ENCODE measurements around the gene TCAF1. TPM values are rescaled to one million over a fixed set of nuclear protein-coding genes. Genes with fewer than 3 reads are reported as not detected.

The TCAF1 gene
- total RNA-seq, 1 donor from 2014 or later: 42.6 TPM

DNA sequence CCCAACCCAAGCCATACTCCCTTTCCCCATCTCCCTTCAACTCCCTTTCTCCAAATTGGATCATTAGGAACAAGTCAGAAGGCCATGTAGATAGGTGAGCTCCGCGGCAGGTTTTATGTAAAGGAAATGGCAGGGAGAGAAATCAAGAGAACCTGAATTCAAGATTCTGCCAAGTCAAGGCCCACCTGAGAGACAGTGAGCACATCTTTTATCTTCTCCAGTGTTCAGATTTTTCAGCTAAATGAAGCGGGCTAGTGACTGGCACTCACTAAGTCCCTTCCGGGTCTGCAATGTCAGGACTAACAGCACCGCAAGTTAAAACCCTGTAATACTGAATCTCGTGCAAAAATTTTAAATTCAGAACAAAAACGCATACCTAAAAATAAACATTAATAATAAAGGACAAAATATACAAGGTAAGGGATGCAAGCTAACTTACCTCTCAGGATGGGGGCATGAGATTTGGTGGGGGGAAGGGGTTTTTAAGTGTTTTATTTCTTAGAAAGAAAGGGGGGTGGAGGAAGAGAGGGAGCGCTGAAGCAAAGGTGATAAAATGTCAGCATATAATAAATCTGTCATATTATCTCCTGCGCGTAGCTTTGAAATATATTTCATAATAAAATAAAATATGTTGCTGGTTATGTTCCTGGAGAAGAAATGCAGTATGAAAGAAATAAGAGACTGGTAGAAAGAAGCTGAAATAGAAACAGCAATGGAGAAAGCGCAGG is 17.6 kb downstream of the TCAF1 start:
- Histone ChIP-seq H3K4me1 (peaks cover 4% of the 10 kb centered on the region), H3K27me3 (peaks cover 8% of the 10 kb centered on the region), H3K27ac (no peak overlapping the region), H3K9me3 (no peaks in the 10 kb centered on the region), H3K4me3 (peak overlapping the region; percentile 44), H3K36me3 (no peaks in the 10 kb centered on the region)
- intact Hi-C loops (cut with DNase I): no loop called here
- no peak for TF ChIP-seq CTCF (IDR thresholded peaks at IDR 0.05)
- DNase-seq (no peak), ATAC-seq (no peak)

DNA sequence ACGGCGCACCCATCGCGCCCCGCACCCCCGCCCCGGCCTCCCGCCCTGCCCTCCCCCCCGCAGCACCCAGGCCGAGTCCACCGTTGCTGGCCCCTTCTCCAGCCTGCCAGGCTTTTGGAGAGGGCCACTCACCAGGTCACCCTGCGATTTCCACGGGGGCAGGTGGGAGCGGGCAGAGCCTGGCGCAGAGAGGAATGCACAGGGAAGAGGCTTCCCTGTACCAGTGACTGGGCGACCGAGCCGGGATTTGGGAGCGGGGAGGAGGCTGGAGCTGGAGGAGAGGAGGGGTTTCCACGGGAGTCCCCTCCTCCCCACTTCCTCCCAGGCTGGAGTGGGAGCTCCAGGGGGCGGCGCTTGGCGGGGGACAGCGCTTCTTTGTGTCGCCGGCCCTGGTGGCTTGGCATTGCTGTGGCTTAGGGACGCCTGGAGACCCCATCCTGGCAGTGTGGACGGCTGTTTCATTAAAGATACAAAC is 19.3 kb downstream of the TCAF1 start:
- no peak for TF ChIP-seq CTCF (IDR thresholded peaks at IDR 0.05)
- ATAC-seq: peak; percentile 81
- Histone ChIP-seq H3K4me3 (peak overlapping the region; percentile 52), H3K36me3 (no peaks in the 10 kb centered on the region), H3K27me3 (peaks cover 8% of the 10 kb centered on the region), H3K27ac (peak overlapping the region; percentile 66), H3K9me3 (no peaks in the 10 kb centered on the region), H3K4me1 (peaks cover 4% of the 10 kb centered on the region)
- DNase-seq: peak; percentile 72
- intact Hi-C loops (cut with DNase I): no loop called here

- ATAC-seq: peak; percentile 40
- Histone ChIP-seq H3K9me3 (no peaks in the 10 kb centered on the region), H3K4me1 (peaks cover 4% of the 10 kb centered on the region), H3K4me3 (peak overlapping the region; percentile 52), H3K27me3 (peaks cover 8% of the 10 kb centered on the region), H3K27ac (peak overlapping the region; percentile 66), H3K36me3 (no peaks in the 10 kb centered on the region)
- no peak for DNase-seq
- intact Hi-C loops (cut with DNase I): no loop called here
- no peak for TF ChIP-seq CTCF (IDR thresholded peaks at IDR 0.05)
Observed at GRCh38 chr7:143882020-143882603, 19.9 kb downstream of the TCAF1 start.

DNA sequence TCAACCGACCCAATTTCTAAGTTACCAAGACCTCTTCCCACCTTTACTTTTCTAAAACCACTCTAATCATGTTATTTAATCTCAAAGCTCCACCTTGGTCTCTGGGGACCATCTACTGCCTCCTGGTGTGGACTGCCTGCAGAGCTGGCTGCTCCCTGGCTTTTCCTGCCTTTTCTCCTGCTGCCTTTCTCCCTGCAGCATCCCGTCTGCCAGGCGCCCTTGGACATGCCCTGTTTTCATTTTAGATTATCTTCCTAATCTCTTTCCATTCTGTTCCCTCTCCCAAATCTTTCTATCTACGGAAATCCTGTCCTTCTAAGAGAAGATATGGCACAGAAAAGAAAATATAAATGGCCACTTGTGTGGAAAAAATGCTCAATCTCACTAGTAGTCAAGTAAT is 23.1 kb downstream of the TCAF1 start:
- intact Hi-C loops (cut with DNase I): no loop called here
- H3K9me3 ChIP-seq: no peaks in the 10 kb centered on the region
- no peaks in the 10 kb centered on the region for H3K27me3 ChIP-seq
- H3K4me3 ChIP-seq: no peak overlapping the region
- TF ChIP-seq CTCF (IDR thresholded peaks at IDR 0.05): no peak
- H3K4me1 ChIP-seq: peaks cover 4% of the 10 kb centered on the region
- H3K36me3 ChIP-seq: peaks cover 8% of the 10 kb centered on the region
- no peak overlapping the region for H3K27ac ChIP-seq
- no peak for DNase-seq
- ATAC-seq: no peak

DNA sequence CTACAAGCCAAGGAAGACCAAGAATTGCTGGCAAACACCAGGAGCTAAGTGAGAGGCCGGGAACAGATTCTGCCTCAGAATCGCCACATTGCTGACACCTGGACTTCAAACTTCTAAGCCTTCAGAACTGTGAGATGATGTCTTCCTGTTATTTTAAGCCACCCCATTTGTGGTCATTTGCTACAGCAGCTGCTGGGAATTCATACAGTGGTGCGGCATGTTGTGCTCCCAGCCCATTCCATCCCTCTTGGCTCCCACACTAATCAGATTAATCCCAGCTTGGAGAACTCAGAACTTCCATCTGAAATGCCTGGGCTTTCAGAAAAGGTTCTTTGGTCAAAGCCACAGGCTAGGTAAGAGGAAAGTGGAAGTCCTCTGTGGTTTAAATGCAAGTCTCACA is 24.9 kb downstream of the TCAF1 start:
- Histone ChIP-seq H3K27ac (no peak overlapping the region), H3K4me3 (no peak overlapping the region), H3K9me3 (no peaks in the 10 kb centered on the region), H3K36me3 (peaks cover 8% of the 10 kb centered on the region), H3K4me1 (peaks cover 4% of the 10 kb centered on the region), H3K27me3 (no peaks in the 10 kb centered on the region)
- TF ChIP-seq CTCF (IDR thresholded peaks at IDR 0.05): no peak
- intact Hi-C loops (cut with DNase I): no loop called here
- ATAC-seq: no peak
- no peak for DNase-seq

Measured in upper lobe of right lung (tissue), 1 donor.